DND-41 (cell line): ENCODE data around the gene MED31.
"Not testable (repeated sequence)": the region's sequence is repeated elsewhere in the genome, so short reads cannot be mapped to it uniquely, and the experiment has no call there.

Experiments used
- ATAC-seq: fragments of 200-7000 bp; cut with Tn5 transposase; 3 replicates; pipeline ENCODE4 v1.9.1; 2021; ENCODE audit warnings: low read depth; ENCODE audit not compliant: insufficient read depth
- DNase-seq: peaks from one replicate; pipeline ENCODE4 v3.0.0-alpha.2; 2020
- H2AFZ ChIP-seq: 2 replicates; pipeline ENCODE4 v1.6.0; 2012; ENCODE audit warnings: low read depth, low read length
- H3K27ac ChIP-seq: 2 replicates; pipeline ENCODE4 v1.5.1; 2012; ENCODE audit warnings: low read length, inconsistent platforms
- H3K27me3 ChIP-seq: fragments of 200-600 bp; sonication (generic); 2 replicates; pipeline ENCODE4 v1.6.0; 2012; ENCODE audit warnings: low read length, mild to moderate bottlenecking, inconsistent platforms; ENCODE audit not compliant: insufficient read depth, poor library complexity
- H3K36me3 ChIP-seq: 2 replicates; pipeline ENCODE4 v1.5.1; 2012; ENCODE audit warnings: low read length, inconsistent platforms; ENCODE audit not compliant: insufficient read depth
- H3K4me1 ChIP-seq: 2 replicates; pipeline ENCODE4 v1.5.1; 2012; ENCODE audit warnings: mild to moderate bottlenecking, low read length; ENCODE audit not compliant: insufficient read depth
- H3K4me2 ChIP-seq: 2 replicates; pipeline ENCODE4 v1.6.0; 2012; ENCODE audit warnings: mild to moderate bottlenecking, moderate library complexity, low read length, inconsistent platforms; ENCODE audit not compliant: insufficient read depth
- H3K4me3 ChIP-seq, 2 experiments: fragments of 200-600 bp in 1 of 2; shearing (Covaris generic) in 1 of 2; 2 replicates each; pipeline ENCODE4 v1.5.1; 2012 to 2016; ENCODE audit warnings: inconsistent platforms in 2 of 2, low read length in 2 of 2, mild to moderate bottlenecking in 2 of 2, low read depth in 1 of 2, moderate library complexity in 1 of 2
- H3K79me2 ChIP-seq: 2 replicates; pipeline ENCODE4 v1.6.0; 2012; ENCODE audit warnings: low read length, inconsistent platforms; ENCODE audit not compliant: insufficient read depth
- H3K9ac ChIP-seq: 2 replicates; pipeline ENCODE4 v1.6.0; 2012; ENCODE audit warnings: low read depth, mild to moderate bottlenecking, inconsistent platforms, low read length, moderate library complexity
- H3K9me3 ChIP-seq: 2 replicates; pipeline ENCODE4 v1.5.1; 2012; ENCODE audit warnings: low read length, moderate library complexity, mild to moderate bottlenecking, inconsistent platforms; ENCODE audit not compliant: insufficient read depth, severe bottlenecking
- H4K20me1 ChIP-seq: 2 replicates; pipeline ENCODE4 v1.6.0; 2012; ENCODE audit warnings: low read length; ENCODE audit not compliant: insufficient read depth
- EZH2 ChIP-seq: IDR thresholded peaks from 3 replicates; pipeline ENCODE4 v1.6.1; 2012; ENCODE audit warnings: borderline replicate concordance, low read depth, mild to moderate bottlenecking, moderate library complexity, low read length, inconsistent platforms; ENCODE audit not compliant: severe bottlenecking
- TF ChIP-seq, protein P1 (sequence below): IDR thresholded peaks from 2 replicates; pipeline ENCODE4 v1.5.1; 2012; ENCODE audit warnings: borderline replicate concordance, low read length, moderate library complexity, mild to moderate bottlenecking; ENCODE audit not compliant: poor library complexity, severe bottlenecking; ENCODE audit errors: extremely low read depth

The MED31 gene

DNA sequence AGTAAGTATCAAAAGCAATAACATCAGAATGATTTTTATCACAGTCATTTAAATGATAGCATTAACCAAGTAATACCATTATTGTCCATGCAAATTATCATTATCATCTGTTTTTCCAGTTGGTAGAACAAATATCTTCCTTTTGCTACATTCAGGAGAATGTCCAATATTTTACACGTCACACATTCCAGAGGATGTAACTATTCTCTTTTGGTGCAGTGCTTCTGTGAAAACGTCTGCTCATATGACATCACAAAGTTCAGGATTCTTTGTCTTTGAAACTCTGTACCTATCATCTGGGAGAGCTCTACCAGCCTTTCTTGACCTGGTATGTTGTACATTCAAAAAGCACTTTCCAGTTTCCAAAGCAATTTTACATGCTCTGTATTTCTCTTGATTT lies 54.9 kb downstream of the MED31 start:
- no peaks in the 10 kb centered on the region for H3K79me2 ChIP-seq
- no peaks in the 10 kb centered on the region for H3K9me3 ChIP-seq
- H3K27ac ChIP-seq = no peak overlapping the region
- no peaks in the 10 kb centered on the region for H4K20me1 ChIP-seq
- H3K4me1 ChIP-seq = no peaks in the 10 kb centered on the region
- peaks cover 86% of the 10 kb centered on the region for H3K36me3 ChIP-seq
- no peak for ATAC-seq
- no peak overlapping the region for H3K9ac ChIP-seq
- H2AFZ ChIP-seq = no peak overlapping the region
- no peak overlapping the region for H3K4me3 ChIP-seq
- no peak for DNase-seq
- H3K4me2 ChIP-seq = no peak overlapping the region
- no peaks in the 10 kb centered on the region for H3K27me3 ChIP-seq
- TF ChIP-seq, protein P1, sequence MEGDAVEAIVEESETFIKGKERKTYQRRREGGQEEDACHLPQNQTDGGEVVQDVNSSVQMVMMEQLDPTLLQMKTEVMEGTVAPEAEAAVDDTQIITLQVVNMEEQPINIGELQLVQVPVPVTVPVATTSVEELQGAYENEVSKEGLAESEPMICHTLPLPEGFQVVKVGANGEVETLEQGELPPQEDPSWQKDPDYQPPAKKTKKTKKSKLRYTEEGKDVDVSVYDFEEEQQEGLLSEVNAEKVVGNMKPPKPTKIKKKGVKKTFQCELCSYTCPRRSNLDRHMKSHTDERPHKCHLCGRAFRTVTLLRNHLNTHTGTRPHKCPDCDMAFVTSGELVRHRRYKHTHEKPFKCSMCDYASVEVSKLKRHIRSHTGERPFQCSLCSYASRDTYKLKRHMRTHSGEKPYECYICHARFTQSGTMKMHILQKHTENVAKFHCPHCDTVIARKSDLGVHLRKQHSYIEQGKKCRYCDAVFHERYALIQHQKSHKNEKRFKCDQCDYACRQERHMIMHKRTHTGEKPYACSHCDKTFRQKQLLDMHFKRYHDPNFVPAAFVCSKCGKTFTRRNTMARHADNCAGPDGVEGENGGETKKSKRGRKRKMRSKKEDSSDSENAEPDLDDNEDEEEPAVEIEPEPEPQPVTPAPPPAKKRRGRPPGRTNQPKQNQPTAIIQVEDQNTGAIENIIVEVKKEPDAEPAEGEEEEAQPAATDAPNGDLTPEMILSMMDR = no peak
- no peak for TF ChIP-seq EZH2

DNA sequence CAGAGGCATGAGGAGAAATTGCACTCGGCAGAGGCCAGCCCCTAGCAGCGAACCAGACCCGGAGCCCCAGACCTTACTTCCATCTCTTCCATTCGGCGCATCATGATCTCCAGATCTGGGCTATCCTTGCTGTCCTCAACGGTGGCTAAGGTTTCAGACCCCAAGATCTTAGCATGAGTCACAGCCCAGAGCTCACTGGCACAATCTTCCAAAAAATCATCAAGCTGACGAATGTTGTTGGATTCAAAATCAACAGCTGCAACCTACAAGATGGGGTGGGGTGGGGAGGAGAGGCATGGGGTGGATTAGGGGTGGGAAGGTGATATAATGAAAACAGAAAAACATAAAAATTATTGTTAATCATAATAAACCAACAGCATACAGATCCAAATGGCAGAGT lies 55.3 kb downstream of the MED31 start:
- Histone ChIP-seq H3K4me1 (no peaks in the 10 kb centered on the region), H3K9ac (no peak overlapping the region), H3K27me3 (no peaks in the 10 kb centered on the region), H3K36me3 (peaks cover 86% of the 10 kb centered on the region), H3K27ac (no peak overlapping the region), H2AFZ (no peak overlapping the region), H3K9me3 (no peaks in the 10 kb centered on the region), H4K20me1 (no peaks in the 10 kb centered on the region), H3K4me2 (no peak overlapping the region), H3K79me2 (no peaks in the 10 kb centered on the region), H3K4me3 (no peak overlapping the region)
- DNase-seq (no peak), ATAC-seq (no peak)
- TF ChIP-seq, protein P1 = no peak
- no peak for TF ChIP-seq EZH2

DNA sequence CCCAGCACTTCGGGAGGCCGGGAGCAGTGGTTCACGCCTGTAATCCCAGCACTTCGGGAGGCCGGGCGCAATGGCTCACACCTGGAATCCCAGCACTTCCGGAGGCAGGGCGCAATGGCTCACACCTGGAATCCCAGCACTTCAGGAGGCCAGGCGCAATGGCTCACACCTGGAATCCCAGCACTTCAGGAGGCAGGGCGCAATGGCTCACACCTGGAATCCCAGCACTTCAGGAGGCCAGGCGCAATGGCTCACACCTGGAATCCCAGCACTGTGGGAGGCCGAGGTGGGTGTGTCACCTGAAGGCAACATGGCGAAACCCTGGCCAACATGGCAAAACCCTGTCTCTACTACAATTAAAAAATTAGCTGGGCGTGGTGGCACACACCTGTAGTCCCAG lies 58.0 kb downstream of the MED31 start:
- H3K9me3 ChIP-seq, H3K79me2 ChIP-seq, H3K4me3 ChIP-seq, H3K9ac ChIP-seq, H3K4me2 ChIP-seq, H4K20me1 ChIP-seq, ATAC-seq, DNase-seq, H3K27me3 ChIP-seq, H3K4me1 ChIP-seq, H3K27ac ChIP-seq, H2AFZ ChIP-seq: not testable (repeated sequence)
- H3K36me3 ChIP-seq = peaks cover 83% of the 10 kb centered on the region
